Measurements from ENCODE around the gene NKAIN1.
"Not testable (repeated sequence)": the region's sequence is repeated elsewhere in the genome, so short reads cannot be mapped to it uniquely, and the experiment has no call there.

Gene NKAIN1

DNA sequence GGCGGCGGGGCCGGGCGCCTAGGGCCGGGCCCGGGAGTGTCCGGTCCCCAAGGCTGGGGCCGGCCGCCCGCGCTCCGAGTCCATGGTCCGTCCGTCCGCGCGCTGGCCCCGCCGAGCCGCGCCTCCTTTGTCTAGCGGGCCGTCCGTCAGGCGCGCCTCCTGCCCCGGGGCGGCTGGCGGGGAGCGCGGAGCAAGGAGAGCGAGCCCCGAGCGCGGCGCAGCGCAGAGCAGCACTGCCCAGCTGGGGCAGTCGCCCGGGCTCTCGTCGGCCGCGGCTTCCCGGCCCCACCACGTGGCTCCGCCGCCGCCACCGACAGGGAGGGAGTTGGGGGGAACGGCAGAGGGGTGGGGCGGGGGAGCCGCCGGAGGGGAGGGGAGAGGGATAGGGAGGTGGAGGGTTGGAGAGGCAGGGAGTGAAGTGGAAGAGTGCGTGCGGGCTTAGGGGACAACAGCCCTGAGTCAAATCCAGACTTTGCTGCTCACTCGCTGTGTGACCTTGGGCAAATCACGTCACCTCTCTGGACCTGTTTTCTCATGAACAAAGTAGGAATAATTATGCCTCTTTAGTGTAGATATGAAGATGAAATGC, at the start of gene NKAIN1:
TSS of gene NKAIN1 (minus strand) at position 235 of the 589 bp plus-strand sequence. CDS start 340 bp downstream, outside the sequence.
- DNase-seq, result peak; percentile 9

DNA sequence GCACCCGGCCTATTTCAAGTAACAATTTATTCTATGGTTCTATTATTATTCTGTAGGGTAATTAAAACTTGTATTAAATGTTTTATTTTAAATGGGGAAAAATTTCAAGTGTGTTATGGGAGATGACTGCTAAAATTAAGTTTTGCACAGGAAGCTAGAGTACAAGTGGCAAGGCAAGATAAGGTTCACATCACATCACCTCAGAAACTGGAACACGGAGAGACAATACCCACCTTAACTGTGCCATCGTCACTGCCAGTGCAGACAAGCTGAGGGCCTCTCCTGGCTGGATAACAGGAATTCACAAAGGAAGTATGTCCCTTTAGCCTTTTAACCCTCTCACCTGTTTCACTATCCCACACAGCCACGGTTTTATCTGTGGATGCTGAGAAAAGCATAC, 49.3 kb upstream of the NKAIN1 start:
- no peak for DNase-seq

- not testable (repeated sequence) for DNase-seq
These were observed 48.1 kb upstream of the NKAIN1 start for GRCh38 chr1:31287791-31288190.

DNA sequence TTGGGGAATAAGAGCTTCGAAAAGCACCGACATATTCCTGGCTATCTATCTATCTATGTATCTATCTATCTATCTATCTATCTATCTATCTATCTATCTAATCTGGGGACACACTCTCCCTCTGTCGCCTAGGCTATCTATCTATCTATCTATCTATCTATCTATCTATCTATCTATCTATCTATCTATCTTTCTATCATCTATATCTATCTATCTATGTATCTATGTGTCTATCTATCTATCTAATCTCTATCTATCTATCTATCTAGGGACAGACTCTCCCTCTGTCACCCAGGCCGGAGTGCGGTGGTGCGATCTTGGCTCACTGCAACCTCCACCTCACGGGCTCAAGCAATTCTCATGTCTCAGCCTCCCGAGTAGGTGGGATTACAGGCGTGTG, 42.7 kb upstream of the NKAIN1 start:
- not testable (repeated sequence) for DNase-seq

DNA sequence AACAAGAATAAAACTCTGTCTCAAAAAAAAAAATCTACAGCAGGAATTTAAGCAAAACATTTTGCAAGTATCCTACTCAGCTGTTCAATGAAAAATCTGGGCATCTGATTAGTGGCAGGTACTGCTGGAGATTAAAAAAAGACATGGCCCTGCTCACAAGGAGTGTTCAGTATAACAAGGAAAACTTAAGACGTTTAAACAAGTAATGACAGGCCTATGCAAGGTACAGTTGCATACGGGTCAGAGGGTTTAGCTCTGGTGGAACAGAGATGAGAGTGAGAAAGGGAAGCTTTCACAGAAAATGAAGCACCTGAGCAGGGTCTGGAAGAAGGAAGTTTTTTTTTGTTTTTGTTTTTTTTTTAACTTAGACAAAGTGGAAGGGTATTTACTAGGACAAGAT, 33.9 kb upstream of the NKAIN1 start:
- no peak for DNase-seq

- DNase-seq, result no peak
These were observed 32.7 kb upstream of the NKAIN1 start for GRCh38 chr1:31272369-31272768.

DNA sequence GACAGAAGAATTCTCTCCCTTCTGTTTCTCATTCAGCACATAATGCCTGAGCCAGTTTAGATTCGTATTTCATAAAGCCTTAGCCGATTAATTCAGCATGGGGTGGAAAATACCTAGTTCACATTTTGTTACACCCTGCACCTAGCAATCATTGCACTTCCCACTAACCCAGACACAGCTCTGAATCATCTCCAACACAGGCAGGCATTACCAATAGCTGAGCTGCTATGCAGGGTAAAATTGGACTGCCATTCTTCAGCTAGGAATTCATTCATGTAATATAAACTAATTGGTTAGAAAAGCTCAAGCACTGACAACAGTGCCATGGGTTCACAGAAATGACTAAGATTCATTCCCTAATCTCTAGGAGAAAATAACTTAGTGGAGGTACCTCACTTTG, 26.9 kb upstream of the NKAIN1 start:
- DNase-seq, result no peak

- no peak for DNase-seq
These were observed 25.2 kb upstream of the NKAIN1 start for GRCh38 chr1:31264790-31265386.

GRCh38 chr1:31263408-31263807, 23.7 kb upstream of the NKAIN1 start:
- DNase-seq, result no peak

GRCh38 chr1:31262393-31262792, 22.7 kb upstream of the NKAIN1 start:
- not testable (repeated sequence) for DNase-seq

DNA sequence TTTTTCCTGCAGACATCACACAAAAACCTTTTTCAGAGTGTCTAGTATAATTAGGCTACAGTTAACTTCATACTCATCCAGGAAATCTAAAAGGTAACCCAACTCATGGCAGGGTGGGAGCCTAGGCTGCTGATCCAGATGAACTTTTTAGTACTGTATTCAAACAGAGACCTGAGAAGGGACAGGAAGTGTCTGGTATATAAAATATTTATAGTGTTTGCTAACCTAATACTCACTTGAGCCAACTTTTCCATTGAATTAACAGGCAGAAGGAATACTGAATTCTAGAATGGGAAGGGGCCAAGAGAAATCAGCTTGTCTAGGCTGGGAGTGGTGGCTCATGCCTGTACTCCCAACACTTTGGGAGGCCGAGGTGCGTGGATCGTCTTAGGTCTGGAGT, 22.2 kb upstream of the NKAIN1 start:
- DNase-seq, result no peak

- no peak for DNase-seq
These were observed 20.1 kb upstream of the NKAIN1 start for GRCh38 chr1:31259746-31260145.

DNA sequence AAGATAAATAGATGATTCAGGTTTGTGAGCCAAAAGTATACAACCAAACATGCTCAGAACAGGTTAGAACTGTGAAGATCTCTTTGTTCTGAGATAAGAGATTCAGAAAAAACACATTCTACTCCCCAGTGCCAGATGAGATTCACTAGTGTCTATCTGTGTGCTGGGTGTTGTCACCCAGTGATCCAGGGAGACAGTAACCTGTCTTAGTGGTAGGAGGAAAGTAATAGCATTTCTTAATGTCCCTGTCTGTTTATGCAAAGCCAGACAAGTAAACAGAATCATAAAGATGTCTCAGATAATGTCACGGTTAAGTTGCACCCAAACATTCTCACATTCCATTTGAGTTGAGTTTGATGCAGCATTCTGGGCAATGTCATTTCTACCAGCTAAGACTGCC, 18.9 kb upstream of the NKAIN1 start:
- DNase-seq, result no peak

DNA sequence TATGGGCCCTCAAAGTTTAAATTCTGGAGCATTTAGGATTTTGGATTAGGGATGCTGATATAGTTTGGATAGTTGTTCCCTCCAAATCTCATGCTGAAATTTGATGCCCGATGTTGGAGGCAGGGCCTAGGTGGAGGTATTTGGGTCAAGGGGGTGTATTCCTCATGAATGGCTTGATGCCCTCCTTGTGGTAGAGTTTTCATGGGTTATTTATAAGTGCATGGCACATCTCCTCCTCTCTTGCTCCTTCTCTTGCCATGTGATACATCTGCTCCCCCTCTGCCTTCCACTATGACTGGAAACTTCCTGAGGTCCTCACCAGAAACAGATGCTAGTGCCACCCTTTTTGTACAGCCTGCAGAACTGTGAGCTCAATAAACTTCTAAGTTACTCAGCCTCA, 17.5 kb upstream of the NKAIN1 start:
- DNase-seq, result no peak

GRCh38 chr1:31249854-31250253, 10.2 kb upstream of the NKAIN1 start:
- no peak for DNase-seq

- DNase-seq, result no peak
These were observed 8.6 kb upstream of the NKAIN1 start for GRCh38 chr1:31248276-31248675.

DNA sequence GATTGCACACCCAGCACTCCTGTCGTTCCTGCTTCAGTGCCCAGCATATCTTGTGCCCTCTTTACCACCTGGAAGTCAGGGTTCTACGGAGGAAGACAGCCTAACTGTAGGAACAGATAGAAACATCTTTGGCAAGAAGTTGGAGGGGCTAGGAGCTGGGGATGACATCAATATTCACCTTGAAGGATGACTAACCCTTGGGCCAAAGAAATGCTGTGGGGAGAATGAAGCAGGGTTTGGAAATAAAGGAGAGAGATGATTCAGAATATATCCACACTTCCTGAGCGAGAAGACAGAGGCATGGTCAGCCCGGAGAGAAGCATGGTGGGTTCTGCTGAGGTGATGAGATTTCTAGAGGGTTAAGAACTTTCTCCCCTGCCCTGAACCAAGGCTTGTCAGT, 4.6 kb upstream of the NKAIN1 start:
- DNase-seq, result no peak

DNA sequence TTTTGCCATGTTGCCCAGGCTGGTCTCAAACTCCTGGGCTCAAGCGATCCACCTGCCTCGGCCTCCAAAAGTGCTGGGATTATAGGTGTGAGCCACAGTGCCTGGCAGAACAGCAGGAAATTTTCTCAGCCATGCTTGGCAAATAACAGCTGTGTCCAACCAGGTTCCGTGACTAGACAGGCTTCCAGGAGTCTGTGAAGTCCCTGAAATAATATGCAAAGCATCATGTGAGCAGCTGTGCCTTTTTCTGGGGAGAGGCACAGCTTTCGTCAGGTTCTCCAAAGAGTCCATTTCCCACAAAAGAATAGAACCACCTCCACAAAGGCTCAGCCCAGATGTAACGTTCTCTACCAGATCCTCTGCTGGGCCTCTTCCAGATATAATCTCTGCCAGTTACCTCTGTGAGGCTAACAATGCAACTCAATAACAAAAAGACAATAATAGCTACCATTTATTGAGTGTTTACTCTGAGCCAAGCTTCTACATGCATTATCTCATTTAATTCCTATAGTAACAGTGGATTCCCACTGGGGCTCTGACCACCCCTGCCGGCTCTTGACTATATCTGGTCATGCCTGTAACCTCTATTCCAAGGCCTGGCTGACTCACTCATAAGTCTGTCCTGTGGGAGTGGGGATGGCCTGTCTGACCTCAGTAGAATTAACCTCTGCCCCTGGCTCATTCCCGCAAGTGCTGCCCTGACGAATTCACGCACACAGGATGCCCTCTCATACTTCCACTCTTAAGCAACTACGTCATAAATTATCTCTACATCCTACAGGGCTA, 4.0 kb upstream of the NKAIN1 start:
- DNase-seq, result peak; percentile 10

DNA sequence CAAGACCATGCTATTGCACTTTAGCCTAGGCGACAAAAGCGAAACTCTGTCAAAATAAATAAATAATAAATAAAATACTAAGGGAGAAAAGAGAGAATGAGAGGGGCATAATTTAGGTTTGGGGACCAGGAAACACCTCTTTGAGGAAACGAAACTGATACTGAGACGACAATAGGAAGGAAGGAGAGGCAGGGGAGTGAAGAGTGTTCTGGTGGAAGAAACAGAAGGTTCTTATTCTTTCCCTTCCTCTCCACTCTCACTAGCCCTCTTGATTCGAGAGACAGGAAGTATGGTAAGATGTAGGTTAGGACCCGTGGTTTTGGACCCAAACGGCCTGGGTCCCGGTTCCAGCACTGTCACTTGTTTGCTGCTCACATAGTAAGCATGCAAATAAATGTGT, 1.6 kb upstream of the NKAIN1 start:
- DNase-seq, result no peak

DNA sequence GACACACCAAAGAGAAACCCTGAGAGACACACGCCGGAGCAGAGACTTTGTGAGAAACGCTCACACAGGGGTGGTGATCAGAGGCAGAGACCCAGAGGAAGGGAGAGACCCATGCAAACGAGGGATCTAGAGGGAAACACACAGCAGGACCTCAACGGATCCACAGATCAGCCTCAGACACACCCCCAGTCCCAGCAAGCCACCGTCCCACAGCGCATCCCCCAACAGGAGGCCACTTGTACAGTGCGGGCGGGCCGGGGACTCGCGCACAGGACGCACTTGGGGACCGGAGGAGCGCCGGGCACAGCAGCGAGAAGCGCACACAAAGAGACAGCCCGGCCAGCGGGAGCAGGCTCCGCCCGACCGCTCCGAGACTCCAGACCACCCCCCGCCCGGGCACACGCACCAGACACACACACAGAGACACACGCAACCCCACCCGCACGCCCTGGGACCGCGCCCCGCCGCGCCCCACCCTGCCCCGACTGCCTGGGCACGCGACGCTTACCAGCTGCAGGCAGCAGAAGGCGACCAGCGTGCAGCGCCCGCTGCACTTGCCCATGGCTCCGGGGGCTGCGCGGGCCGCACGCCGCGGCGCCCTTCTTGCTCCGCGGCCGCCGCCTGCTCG, 587 bp downstream of the NKAIN1 start:
- no peak for DNase-seq

- no peak for DNase-seq
These were observed 1.1 kb downstream of the NKAIN1 start for GRCh38 chr1:31238612-31238985.

- no peak for DNase-seq
These were observed 4.8 kb downstream of the NKAIN1 start for GRCh38 chr1:31234870-31235269.

GRCh38 chr1:31234123-31234708, 5.5 kb downstream of the NKAIN1 start:
- no peak for DNase-seq

DNA sequence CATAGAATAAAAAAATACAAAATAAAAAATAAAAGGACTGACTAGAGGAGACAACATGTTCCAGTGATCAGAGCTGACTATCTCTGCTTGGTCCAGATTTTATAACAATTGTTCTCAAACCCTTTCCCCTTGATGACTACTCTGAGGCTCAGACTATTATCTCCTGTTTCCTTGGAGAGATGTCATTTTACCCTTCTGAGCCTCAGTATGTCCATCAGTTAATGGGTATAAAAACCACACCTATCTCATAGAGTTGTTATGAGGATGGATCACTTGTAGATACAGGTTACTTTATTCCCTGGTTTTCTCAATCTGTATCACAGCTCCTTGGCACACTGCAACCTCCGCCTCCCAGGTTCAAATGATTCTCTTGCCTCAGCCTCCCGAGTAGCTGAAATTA, 7.0 kb downstream of the NKAIN1 start:
- DNase-seq, result no peak

Measured in fibroblast of skin of right quadriceps (primary cell).